ENCODE results near the gene LLGL1. TPM values are rescaled to one million over a fixed set of nuclear protein-coding genes. Genes with fewer than 3 reads are reported as not detected.

LLGL1 gene
- polyA plus RNA-seq, 1 donor from 2014 or later = 52.2 TPM

GRCh38 chr17:18177133-18177532, 48.3 kb upstream of the LLGL1 start:
- Histone ChIP-seq H3K9ac (ENCODE audit: low read length) (no peak overlapping the region), H3K4me3 (ENCODE audit: low read length) (peak overlapping the region; percentile 10), H2AFZ (ENCODE audit: low read depth, low read length) (no peak overlapping the region), H3K27me3 (ENCODE audit: insufficient read depth, low read depth, low read length) (no peaks in the 10 kb centered on the region), H3K9me2 (ENCODE audit: insufficient read depth, low read length) (no peaks in the 10 kb centered on the region), H3F3A (ENCODE audit: insufficient read depth, low read length, poor library complexity, severe bottlenecking) (no peaks in the 10 kb centered on the region), H3K9me3 (ENCODE audit: low read length) (no peaks in the 10 kb centered on the region), H4K20me1 (ENCODE audit: insufficient read depth) (no peaks in the 10 kb centered on the region), H3K36me3 (ENCODE audit: insufficient read depth, low read length) (no peaks in the 10 kb centered on the region), H3K79me2 (replicated peaks; ENCODE audit: insufficient read depth, low read length) (no peaks in the 10 kb centered on the region), H3K27ac (ENCODE audit: low read length) (peak overlapping the region; percentile 49), H3K4me2 (ENCODE audit: low read length) (no peak overlapping the region)
- no peak for TF ChIP-seq TAF1 (IDR thresholded peaks at IDR 0.05; ENCODE audit: low read depth)
- no peak for TF ChIP-seq EP300 (conservative IDR thresholded peaks at IDR 0.05; ENCODE audit: poor library complexity, severe bottlenecking)
- TF ChIP-seq RAD21 (conservative IDR thresholded peaks at IDR 0.05) = no peak
- TF ChIP-seq POLR2AphosphoS5 (IDR thresholded peaks at IDR 0.05) = no peak
- TF ChIP-seq MXI1 (conservative IDR thresholded peaks at IDR 0.05; ENCODE audit: poor library complexity, severe bottlenecking) = no peak
- TF ChIP-seq CTCF (IDR thresholded peaks at IDR 0.05; ENCODE audit: poor library complexity, severe bottlenecking) = no peak
- TF ChIP-seq REST (IDR thresholded peaks at IDR 0.05; ENCODE audit: borderline replicate concordance) = no peak
- TF ChIP-seq EZH2 (IDR thresholded peaks at IDR 0.05; ENCODE audit: borderline replicate concordance, insufficient read depth, low read length, poor library complexity, severe bottlenecking) = no peak
- TF ChIP-seq SMC3 (conservative IDR thresholded peaks at IDR 0.05; ENCODE audit: poor library complexity) = no peak

GRCh38 chr17:18177722-18178121, 47.7 kb upstream of the LLGL1 start:
- Histone ChIP-seq H3F3A (ENCODE audit: insufficient read depth, low read length, poor library complexity, severe bottlenecking) (no peaks in the 10 kb centered on the region), H3K27me3 (ENCODE audit: insufficient read depth, low read depth, low read length) (no peaks in the 10 kb centered on the region), H3K9me2 (ENCODE audit: insufficient read depth, low read length) (no peaks in the 10 kb centered on the region), H3K79me2 (replicated peaks; ENCODE audit: insufficient read depth, low read length) (no peaks in the 10 kb centered on the region), H3K9me3 (ENCODE audit: low read length) (no peaks in the 10 kb centered on the region), H3K4me3 (ENCODE audit: low read length) (peak overlapping the region; percentile 10), H3K4me2 (ENCODE audit: low read length) (no peak overlapping the region), H3K27ac (ENCODE audit: low read length) (peak overlapping the region; percentile 49), H2AFZ (ENCODE audit: low read depth, low read length) (no peak overlapping the region), H4K20me1 (ENCODE audit: insufficient read depth) (no peaks in the 10 kb centered on the region), H3K9ac (ENCODE audit: low read length) (no peak overlapping the region), H3K36me3 (ENCODE audit: insufficient read depth, low read length) (no peaks in the 10 kb centered on the region)
- TF ChIP-seq EP300 (conservative IDR thresholded peaks at IDR 0.05; ENCODE audit: poor library complexity, severe bottlenecking) (peak; percentile 27), TAF1 (IDR thresholded peaks at IDR 0.05; ENCODE audit: low read depth) (no peak), EZH2 (IDR thresholded peaks at IDR 0.05; ENCODE audit: borderline replicate concordance, insufficient read depth, low read length, poor library complexity, severe bottlenecking) (no peak), REST (IDR thresholded peaks at IDR 0.05; ENCODE audit: borderline replicate concordance) (peak; percentile 45), CTCF (IDR thresholded peaks at IDR 0.05; ENCODE audit: poor library complexity, severe bottlenecking) (no peak), RAD21 (conservative IDR thresholded peaks at IDR 0.05) (no peak), SMC3 (conservative IDR thresholded peaks at IDR 0.05; ENCODE audit: poor library complexity) (peak; percentile 14), MXI1 (conservative IDR thresholded peaks at IDR 0.05; ENCODE audit: poor library complexity, severe bottlenecking) (no peak), POLR2AphosphoS5 (IDR thresholded peaks at IDR 0.05) (peak; percentile 5)

Data from neural cell (in vitro differentiated cells).